Stimulated activated effector memory CD8-positive, alpha-beta T cell treated with anti-CD3 and anti-CD28 coated beads, Interleukin-12 subunit alpha, Interleukin-12 subunit beta, amount 100 ng/mL, for 72 hours (primary cell): ENCODE data around the gene MYPN.
"Not testable (repeated sequence)": the region's sequence is repeated elsewhere in the genome, so short reads cannot be mapped to it uniquely, and the experiment has no call there.

Experiments
- ATAC-seq: fragments of 150-1000 bp; cut with Tn5 transposase; 2 replicates; pipeline ENCODE4 v1.10.0; 2021
- DNase-seq, 2 donors: peaks; one replicate each; pipeline ENCODE4 v3.0.0; 2021 to 2022; ENCODE audit warnings: low spot score in 2 of 2
- H3K27ac Mint-ChIP-seq: one replicate; pipeline ENCODE4 v1.8.0; 2022; ENCODE audit warnings: mild to moderate bottlenecking, mixed read lengths
- H3K36me3 Mint-ChIP-seq: one replicate; pipeline ENCODE4 v1.8.0; 2022; ENCODE audit warnings: mild to moderate bottlenecking, mixed read lengths
- H3K4me1 Mint-ChIP-seq: one replicate; pipeline ENCODE4 v1.8.0; 2022; ENCODE audit warnings: mixed read lengths
- H3K4me3 Mint-ChIP-seq: one replicate; pipeline ENCODE4 v1.8.0; 2022; ENCODE audit warnings: mild to moderate bottlenecking, mixed read lengths
- H3K9me3 Mint-ChIP-seq: one replicate; pipeline ENCODE4 v1.8.0; 2022; ENCODE audit warnings: mixed read lengths

MYPN gene

GRCh38 chr10:68238371-68238770, 129.1 kb downstream of the MYPN start:
- ATAC-seq = no peak
- Mint-ChIP-seq H3K36me3 (no peaks in the 10 kb centered on the region), H3K4me3 (no peak overlapping the region), H3K27ac (no peak overlapping the region), H3K9me3 (no peaks in the 10 kb centered on the region), H3K4me1 (no peaks in the 10 kb centered on the region)
- no peak for DNase-seq

GRCh38 chr10:68239069-68239468, 129.8 kb downstream of the MYPN start:
- DNase-seq (no peak), ATAC-seq (no peak)
- Mint-ChIP-seq H3K4me1 (no peaks in the 10 kb centered on the region), H3K9me3 (no peaks in the 10 kb centered on the region), H3K36me3 (no peaks in the 10 kb centered on the region), H3K27ac (no peak overlapping the region), H3K4me3 (no peak overlapping the region)

GRCh38 chr10:68239596-68240150, 130.4 kb downstream of the MYPN start:
- Mint-ChIP-seq H3K36me3 (no peaks in the 10 kb centered on the region), H3K4me3 (no peak overlapping the region), H3K9me3 (no peaks in the 10 kb centered on the region), H3K4me1 (no peaks in the 10 kb centered on the region), H3K27ac (no peak overlapping the region)
- DNase-seq (no peak), ATAC-seq (no peak)

GRCh38 chr10:68242051-68242450, 132.8 kb downstream of the MYPN start:
- H3K9me3 Mint-ChIP-seq = no peaks in the 10 kb centered on the region
- no peaks in the 10 kb centered on the region for H3K4me1 Mint-ChIP-seq
- DNase-seq (no peak), ATAC-seq (no peak)
- no peak overlapping the region for H3K4me3 Mint-ChIP-seq
- H3K27ac Mint-ChIP-seq = no peak overlapping the region
- H3K36me3 Mint-ChIP-seq = no peaks in the 10 kb centered on the region

- not testable (repeated sequence) for H3K27ac Mint-ChIP-seq, ATAC-seq, H3K4me3 Mint-ChIP-seq, H3K9me3 Mint-ChIP-seq, DNase-seq, H3K36me3 Mint-ChIP-seq, H3K4me1 Mint-ChIP-seq
Measured at GRCh38 chr10:68246397-68246796, 137.1 kb downstream of the MYPN start.

- DNase-seq (no peak), ATAC-seq (no peak)
- Mint-ChIP-seq H3K36me3 (no peaks in the 10 kb centered on the region), H3K9me3 (no peaks in the 10 kb centered on the region), H3K4me1 (no peaks in the 10 kb centered on the region), H3K27ac (no peak overlapping the region), H3K4me3 (no peak overlapping the region)
Measured at GRCh38 chr10:68247931-68248330, 138.6 kb downstream of the MYPN start.

- Mint-ChIP-seq H3K9me3 (no peaks in the 10 kb centered on the region), H3K4me3 (no peak overlapping the region), H3K4me1 (no peaks in the 10 kb centered on the region), H3K36me3 (no peaks in the 10 kb centered on the region), H3K27ac (no peak overlapping the region)
- DNase-seq = no peak
- no peak for ATAC-seq
Measured at GRCh38 chr10:68249297-68249696, 140.0 kb downstream of the MYPN start.

- no peaks in the 10 kb centered on the region for H3K4me1 Mint-ChIP-seq
- ATAC-seq (no peak), DNase-seq (no peak)
- no peak overlapping the region for H3K4me3 Mint-ChIP-seq
- H3K9me3 Mint-ChIP-seq = no peaks in the 10 kb centered on the region
- no peaks in the 10 kb centered on the region for H3K36me3 Mint-ChIP-seq
- H3K27ac Mint-ChIP-seq = no peak overlapping the region
Measured at GRCh38 chr10:68251151-68251550, 141.9 kb downstream of the MYPN start.

- Mint-ChIP-seq H3K36me3 (no peaks in the 10 kb centered on the region), H3K9me3 (no peaks in the 10 kb centered on the region), H3K4me1 (no peaks in the 10 kb centered on the region), H3K4me3 (no peak overlapping the region), H3K27ac (no peak overlapping the region)
- no peak for ATAC-seq
- no peak for DNase-seq
Measured at GRCh38 chr10:68251625-68252495, 142.6 kb downstream of the MYPN start.

- Mint-ChIP-seq H3K27ac (no peak overlapping the region), H3K36me3 (no peaks in the 10 kb centered on the region), H3K9me3 (no peaks in the 10 kb centered on the region), H3K4me1 (no peaks in the 10 kb centered on the region), H3K4me3 (no peak overlapping the region)
- DNase-seq (no peak), ATAC-seq (no peak)
Measured at GRCh38 chr10:68253346-68253745, 144.1 kb downstream of the MYPN start.

GRCh38 chr10:68261132-68261856, 152.0 kb downstream of the MYPN start:
- ATAC-seq = no peak
- Mint-ChIP-seq H3K36me3 (no peaks in the 10 kb centered on the region), H3K9me3 (peaks cover 7% of the 10 kb centered on the region), H3K27ac (no peak overlapping the region), H3K4me3 (no peak overlapping the region), H3K4me1 (no peaks in the 10 kb centered on the region)
- DNase-seq = no peak
